ENCODE measurements around the gene CACNA1E. TPM values are rescaled to one million over a fixed set of nuclear protein-coding genes. Genes with fewer than 3 reads are reported as not detected.
A peak's percentile ranks its signal among the peaks of the same experiment; 100 is the strongest.

CACNA1E gene
- total RNA-seq, 1 experiment from 2014 or later: 0.45 TPM

DNA sequence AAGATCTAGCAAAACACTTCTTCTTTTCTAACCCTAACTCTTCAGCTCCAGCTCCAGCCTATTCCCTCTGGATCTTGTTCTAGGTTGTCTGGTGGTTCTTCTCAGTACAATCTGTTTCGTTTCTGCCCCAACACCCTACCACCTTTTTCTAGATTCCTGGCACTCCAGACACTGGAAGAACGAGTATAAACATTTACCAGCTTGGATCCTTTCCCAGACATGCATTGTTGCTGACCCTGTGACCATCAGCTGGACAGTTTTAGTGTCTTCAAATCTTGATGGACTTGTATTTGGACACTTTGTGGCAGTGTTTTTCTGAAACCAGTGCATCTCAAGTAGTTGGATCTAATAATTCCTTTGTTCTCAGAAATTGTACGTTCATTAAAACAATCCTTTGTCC is 30.6 kb upstream of the CACNA1E start:
- peak overlapping the region; percentile 94 for H3K27ac Mint-ChIP-seq (ENCODE audit: unreplicated experiment)
- no peaks in the 10 kb centered on the region for H3K27me3 ChIP-seq (replicated peaks; ENCODE audit: control insufficient read depth, insufficient read depth, low read length)
- BruUV-seq (replicated peaks): no TSS peak
- POLR2A ChIA-PET: no interaction called here
- peaks cover 22% of the 10 kb centered on the region for H3K9me3 Mint-ChIP-seq (ENCODE audit: unreplicated experiment)
- TF ChIP-seq, protein P1, sequence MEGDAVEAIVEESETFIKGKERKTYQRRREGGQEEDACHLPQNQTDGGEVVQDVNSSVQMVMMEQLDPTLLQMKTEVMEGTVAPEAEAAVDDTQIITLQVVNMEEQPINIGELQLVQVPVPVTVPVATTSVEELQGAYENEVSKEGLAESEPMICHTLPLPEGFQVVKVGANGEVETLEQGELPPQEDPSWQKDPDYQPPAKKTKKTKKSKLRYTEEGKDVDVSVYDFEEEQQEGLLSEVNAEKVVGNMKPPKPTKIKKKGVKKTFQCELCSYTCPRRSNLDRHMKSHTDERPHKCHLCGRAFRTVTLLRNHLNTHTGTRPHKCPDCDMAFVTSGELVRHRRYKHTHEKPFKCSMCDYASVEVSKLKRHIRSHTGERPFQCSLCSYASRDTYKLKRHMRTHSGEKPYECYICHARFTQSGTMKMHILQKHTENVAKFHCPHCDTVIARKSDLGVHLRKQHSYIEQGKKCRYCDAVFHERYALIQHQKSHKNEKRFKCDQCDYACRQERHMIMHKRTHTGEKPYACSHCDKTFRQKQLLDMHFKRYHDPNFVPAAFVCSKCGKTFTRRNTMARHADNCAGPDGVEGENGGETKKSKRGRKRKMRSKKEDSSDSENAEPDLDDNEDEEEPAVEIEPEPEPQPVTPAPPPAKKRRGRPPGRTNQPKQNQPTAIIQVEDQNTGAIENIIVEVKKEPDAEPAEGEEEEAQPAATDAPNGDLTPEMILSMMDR (IDR thresholded peaks at IDR 0.05; ENCODE audit: insufficient read depth in 1 of 2, low read depth in 1 of 2, low read length in 1 of 2, severe bottlenecking in 1 of 2, unreplicated experiment in 1 of 2): no peak
- peaks cover 50% of the 10 kb centered on the region for H3K4me1 ChIP-seq
- no peak overlapping the region for H3K4me3 ChIP-seq (ENCODE audit: low read depth, low read length)
- no peaks in the 10 kb centered on the region for H3K27me3 Mint-ChIP-seq (ENCODE audit: insufficient read depth, unreplicated experiment)
- intact Hi-C loops (cut with micrococcal nuclease; ENCODE audit: unreplicated experiment): loop anchor here (1.0 kb wide), 2 partner anchors 15 to 27 kb away; no protein-coding TSS in a partner anchor
- H3K4me1 Mint-ChIP-seq (ENCODE audit: low read depth, unreplicated experiment): peaks cover 34% of the 10 kb centered on the region
- peaks cover 17% of the 10 kb centered on the region for H3K36me3 Mint-ChIP-seq (ENCODE audit: insufficient read depth, unreplicated experiment)
- no peaks in the 10 kb centered on the region; the same call in 1 of the 2 replicates for H3K36me3 ChIP-seq (ENCODE audit: control insufficient read depth, insufficient read depth, low read length)
- H3K9me3 ChIP-seq: peaks cover 25% of the 10 kb centered on the region
- no peak overlapping the region for H3K4me3 Mint-ChIP-seq (ENCODE audit: unreplicated experiment)
- no peak for DNase-seq
- CTCF ChIA-PET: no interaction called here

DNA sequence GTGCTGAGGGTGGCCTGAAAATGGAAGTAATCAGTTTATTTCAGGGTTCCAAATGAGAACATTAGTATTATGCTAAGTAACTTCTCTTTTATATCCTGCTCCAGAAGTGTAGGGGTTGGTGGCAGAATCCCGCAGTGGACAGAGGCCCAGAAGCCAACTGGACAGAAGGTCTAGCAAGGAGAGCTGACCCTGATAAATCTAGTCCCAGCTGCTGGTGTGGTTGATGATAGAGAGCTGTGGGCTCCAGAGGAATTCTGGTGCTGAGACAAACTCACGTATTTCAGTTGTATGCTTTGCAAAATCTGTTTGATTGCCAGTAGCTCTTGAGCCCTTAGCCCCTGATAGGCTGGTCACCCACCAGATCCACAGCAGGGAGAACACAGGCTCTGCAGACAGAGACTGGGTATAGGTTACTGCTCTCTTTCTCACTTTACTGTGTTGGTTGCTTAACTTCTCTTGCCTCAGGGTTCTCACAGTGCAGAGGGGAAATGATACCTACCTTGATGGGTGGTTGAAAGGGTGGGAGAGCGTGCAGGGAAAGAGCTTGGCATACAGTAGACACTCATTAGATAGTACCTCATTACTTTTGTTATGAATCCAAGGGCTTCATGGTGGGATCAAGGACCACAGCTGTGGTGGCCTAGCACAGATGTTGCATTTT is 29.6 kb upstream of the CACNA1E start:
- DNase-seq: no peak
- Histone ChIP-seq H3K27me3 (replicated peaks; ENCODE audit: control insufficient read depth, insufficient read depth, low read length) (no peaks in the 10 kb centered on the region), H3K36me3 (ENCODE audit: control insufficient read depth, insufficient read depth, low read length) (no peaks in the 10 kb centered on the region; the same call in 1 of the 2 replicates), H3K4me1 (peaks cover 40% of the 10 kb centered on the region), H3K4me3 (ENCODE audit: low read depth, low read length) (no peak overlapping the region), H3K9me3 (peaks cover 16% of the 10 kb centered on the region; the same call in 1 of the 2 replicates)
- Mint-ChIP-seq H3K36me3 (ENCODE audit: insufficient read depth, unreplicated experiment) (peaks cover 17% of the 10 kb centered on the region), H3K27ac (ENCODE audit: unreplicated experiment) (no peak overlapping the region), H3K9me3 (ENCODE audit: unreplicated experiment) (peaks cover 22% of the 10 kb centered on the region), H3K27me3 (ENCODE audit: insufficient read depth, unreplicated experiment) (no peaks in the 10 kb centered on the region), H3K4me1 (ENCODE audit: low read depth, unreplicated experiment) (peaks cover 34% of the 10 kb centered on the region), H3K4me3 (ENCODE audit: unreplicated experiment) (no peak overlapping the region)
- intact Hi-C loops (cut with micrococcal nuclease; ENCODE audit: unreplicated experiment): no loop called here
- TF ChIP-seq, protein P1 (IDR thresholded peaks at IDR 0.05; ENCODE audit: insufficient read depth in 1 of 2, low read depth in 1 of 2, low read length in 1 of 2, severe bottlenecking in 1 of 2, unreplicated experiment in 1 of 2): no peak
- no TSS peak for BruUV-seq (replicated peaks)
- ChIA-PET CTCF (no interaction called here), POLR2A (no interaction called here)

DNA sequence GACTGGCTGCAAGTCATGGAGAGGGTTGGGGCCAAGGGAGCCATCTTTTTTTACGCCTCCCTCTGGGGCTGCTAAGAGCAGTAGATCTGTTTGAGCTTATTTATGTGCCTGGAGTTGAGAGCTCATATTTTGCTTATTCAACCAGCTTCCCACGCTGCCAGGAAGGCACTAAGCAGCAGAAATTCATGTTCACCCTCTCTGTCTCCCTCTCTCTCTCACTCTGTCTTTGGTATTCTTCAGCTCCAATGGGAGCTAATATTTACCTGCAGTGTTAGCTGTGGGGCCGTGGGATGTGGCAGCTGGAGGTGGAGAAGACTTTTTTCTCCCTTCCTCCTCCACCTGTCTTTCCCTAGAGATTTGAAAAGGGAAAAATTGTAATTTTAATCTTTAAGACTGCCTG is 26.8 kb upstream of the CACNA1E start:
- intact Hi-C loops (cut with micrococcal nuclease; ENCODE audit: unreplicated experiment): no loop called here
- no peak overlapping the region for H3K4me3 Mint-ChIP-seq (ENCODE audit: unreplicated experiment)
- Histone ChIP-seq H3K4me1 (peaks cover 23% of the 10 kb centered on the region), H3K4me3 (ENCODE audit: low read depth, low read length) (no peak overlapping the region), H3K27me3 (replicated peaks; ENCODE audit: control insufficient read depth, insufficient read depth, low read length) (no peaks in the 10 kb centered on the region), H3K36me3 (ENCODE audit: control insufficient read depth, insufficient read depth, low read length) (no peaks in the 10 kb centered on the region), H3K9me3 (0 out of 2 replicates have a peak, but pooled peaks cover 4% of the 10 kb centered on the region)
- TF ChIP-seq, protein P1 (IDR thresholded peaks at IDR 0.05; ENCODE audit: insufficient read depth in 1 of 2, low read depth in 1 of 2, low read length in 1 of 2, severe bottlenecking in 1 of 2, unreplicated experiment in 1 of 2): no peak
- H3K4me1 Mint-ChIP-seq (ENCODE audit: low read depth, unreplicated experiment): peaks cover 15% of the 10 kb centered on the region
- ChIA-PET POLR2A (no interaction called here), CTCF (no interaction called here)
- DNase-seq: no peak
- H3K36me3 Mint-ChIP-seq (ENCODE audit: insufficient read depth, unreplicated experiment): peaks cover 6% of the 10 kb centered on the region
- no peaks in the 10 kb centered on the region for H3K27me3 Mint-ChIP-seq (ENCODE audit: insufficient read depth, unreplicated experiment)
- no peak overlapping the region for H3K27ac Mint-ChIP-seq (ENCODE audit: unreplicated experiment)
- BruUV-seq (replicated peaks): no TSS peak
- peaks cover 10% of the 10 kb centered on the region for H3K9me3 Mint-ChIP-seq (ENCODE audit: unreplicated experiment)
